HepG2 (cell line): ENCODE measurements around the gene CAPRIN2. TPM values are rescaled to one million over a fixed set of nuclear protein-coding genes. Genes with fewer than 3 reads are reported as not detected.

Source experiments
- ATAC-seq: fragments of 200-7000 bp; cut with Tn5 transposase; 3 replicates; pipeline ENCODE4 v1.9.1; 2020; ENCODE audit warnings: mild to moderate bottlenecking, moderate library complexity
- BruUV-seq: library from RNA; stranded (reverse); fragments of 400-500 nt; replicated peaks from 2 replicates; lab custom pipeline; 2021; lab: Mats Ljungman, UMichigan
- CTCF ChIA-PET: fragments of 300-600 bp; formaldehyde crosslinking; extraction: SDS; loops from one replicate; lab custom pipeline; 2021; ENCODE audit warnings: low total read pairs, inconsistent platforms, low intra/inter-chr PET ratio; lab: Yijun Ruan, JAX
- POLR2A ChIA-PET: fragments of 350-600 bp; sonication (Branson Sonifier 250); formaldehyde crosslinking; loops from one replicate; lab custom pipeline; 2020; ENCODE audit warnings: antibody characterized with exemption, inconsistent platforms; lab: Yijun Ruan, JAX
- DNase-seq: peaks from one replicate; pipeline ENCODE4 v3.0.0-alpha.2; 2015; ENCODE audit warnings: low spot score
- FAIRE-seq: peaks from 3 replicates; lab custom pipeline; 2011; peaks lifted over from hg19 to GRCh38; lab: Jason Lieb, UNC
- H2AFZ ChIP-seq: one replicate; pipeline ENCODE4 v1.6.1; 2011; ENCODE audit warnings: low read length, inconsistent platforms
- H3K27ac ChIP-seq: fragments of 300-600 bp; 3 replicates; pipeline ENCODE4 v1.8.0; 2011; ENCODE audit warnings: mixed run types, mild to moderate bottlenecking, mixed read lengths, low read length, inconsistent platforms; ENCODE audit not compliant: insufficient read depth; ENCODE audit errors: extremely low read length
- H3K27me3 ChIP-seq, 2 experiments: fragments of 200-600 bp in 1 of 2; 2 replicates in 1 of 2; 3 replicates in 1 of 2; pipeline versions ENCODE4 v1.6.0 to v1.8.0; 2011; ENCODE audit warnings: low read length in 2 of 2, mild to moderate bottlenecking in 2 of 2, moderate library complexity in 2 of 2, inconsistent platforms in 1 of 2; ENCODE audit not compliant: insufficient read depth in 2 of 2, control insufficient read depth in 1 of 2
- H3K36me3 ChIP-seq, 2 experiments: fragments of 200-600 bp in 1 of 2; replicated peaks in 1 of 2; 2 replicates in 1 of 2; 3 replicates in 1 of 2; pipeline versions ENCODE4 v1.5.1 to v1.8.0; 2011; ENCODE audit warnings: low read length in 2 of 2, inconsistent platforms in 1 of 2; ENCODE audit not compliant: insufficient read depth in 2 of 2, control insufficient read depth in 1 of 2
- H3K4me1 ChIP-seq: 2 replicates; pipeline ENCODE4 v1.5.1; 2012; ENCODE audit warnings: low read length, inconsistent platforms; ENCODE audit not compliant: insufficient read depth
- H3K4me2 ChIP-seq: 2 replicates; pipeline ENCODE4 v1.6.0; 2011; ENCODE audit warnings: low read depth, low read length, inconsistent platforms
- H3K4me3 ChIP-seq, 3 experiments: fragments of 200-600 bp in 1 of 3; sonication (generic), shearing (Covaris generic) in 1 of 3; replicated peaks in 1 of 3; 2 replicates each; pipeline ENCODE4 v1.5.1; 2011 to 2016; ENCODE audit warnings: low read length in 3 of 3, inconsistent platforms in 2 of 3, low read depth in 2 of 3, mild to moderate bottlenecking in 2 of 3, control low read depth in 1 of 3, mixed read lengths in 1 of 3; ENCODE audit not compliant: insufficient read depth in 1 of 3
- H3K79me2 ChIP-seq: one replicate; pipeline ENCODE4 v1.6.1; 2011; ENCODE audit warnings: low read length, inconsistent platforms; ENCODE audit not compliant: insufficient read depth
- H3K9ac ChIP-seq: 2 replicates; pipeline ENCODE4 v1.6.0; 2011; ENCODE audit warnings: mild to moderate bottlenecking, low read depth, low read length, inconsistent platforms; ENCODE audit not compliant: insufficient read depth
- H3K9me3 ChIP-seq: 2 replicates; pipeline ENCODE4 v1.5.1; 2012; ENCODE audit warnings: mild to moderate bottlenecking, low read length
- H4K20me1 ChIP-seq: 2 replicates; pipeline ENCODE4 v1.6.0; 2011; ENCODE audit warnings: inconsistent platforms, mild to moderate bottlenecking, low read length, moderate library complexity; ENCODE audit not compliant: insufficient read depth
- ELF4 ChIP-seq: sonication (generic); formaldehyde crosslinking; IDR thresholded peaks from 2 replicates; pipeline ENCODE4 v1.5.0; 2020; ENCODE audit warnings: missing genetic modification reagents, mild to moderate bottlenecking, moderate library complexity, borderline replicate concordance
- FOXP1 ChIP-seq, 2 experiments: fragments of 450-650 bp in 1 of 2; IDR thresholded peaks; 2 replicates each; pipeline ENCODE4 v1.6.1; 2017 to 2018; ENCODE audit warnings: antibody characterized with exemption in 1 of 2
- POLR2AphosphoS5 ChIP-seq: IDR thresholded peaks from 2 replicates; pipeline ENCODE4 v1.6.1; 2012; ENCODE audit warnings: low read depth, low read length
- RARG ChIP-seq: sonication (generic); formaldehyde crosslinking; IDR thresholded peaks from 2 replicates; pipeline ENCODE4 v1.4.0; 2020; ENCODE audit warnings: low read depth, mild to moderate bottlenecking, missing genetic modification reagents
- RFXANK ChIP-seq: IDR thresholded peaks from 2 replicates; pipeline ENCODE4 v1.6.1; 2016
- ZBTB1 ChIP-seq: sonication (generic); formaldehyde crosslinking; IDR thresholded peaks from 2 replicates; pipeline ENCODE4 v1.4.0; 2020; ENCODE audit warnings: missing genetic modification reagents, borderline replicate concordance
- ZMYM3 ChIP-seq: sonication (generic); formaldehyde crosslinking; IDR thresholded peaks from 2 replicates; pipeline ENCODE4 v1.5.1; 2020; ENCODE audit warnings: mild to moderate bottlenecking, missing genetic modification reagents
- ZNF17 ChIP-seq: sonication (generic); formaldehyde crosslinking; IDR thresholded peaks from 2 replicates; pipeline ENCODE4 v1.5.0; 2020; ENCODE audit warnings: mild to moderate bottlenecking, missing genetic modification reagents
- ZNF253 ChIP-seq: sonication (generic); formaldehyde crosslinking; IDR thresholded peaks from 2 replicates; pipeline ENCODE4 v1.8.0; 2022; ENCODE audit warnings: mild to moderate bottlenecking, missing genetic modification reagents, borderline replicate concordance
- ZNF274 ChIP-seq: sonication (generic); formaldehyde crosslinking; IDR thresholded peaks from 2 replicates; pipeline ENCODE4 v1.5.1; 2020; ENCODE audit warnings: mild to moderate bottlenecking, missing genetic modification reagents
- ZNF563 ChIP-seq: sonication (generic); formaldehyde crosslinking; IDR thresholded peaks from 2 replicates; pipeline ENCODE4 v1.8.0; 2022; ENCODE audit warnings: mild to moderate bottlenecking, moderate library complexity, missing genetic modification reagents
- ZNF75D ChIP-seq: sonication (generic); formaldehyde crosslinking; IDR thresholded peaks from 2 replicates; pipeline ENCODE4 v1.8.1; 2023; ENCODE audit warnings: missing genetic modification reagents, mild to moderate bottlenecking, borderline replicate concordance
- ZNF776 ChIP-seq: sonication (generic); formaldehyde crosslinking; IDR thresholded peaks from 2 replicates; pipeline ENCODE4 v1.4.0; 2020; ENCODE audit warnings: mild to moderate bottlenecking, missing genetic modification reagents
- ZNF781 ChIP-seq: sonication (generic); formaldehyde crosslinking; IDR thresholded peaks from 2 replicates; pipeline ENCODE4 v1.5.1; 2020; ENCODE audit warnings: borderline replicate concordance, mild to moderate bottlenecking, missing genetic modification reagents; ENCODE audit errors: not compliant biosample characterization
- ZZZ3 ChIP-seq: sonication (generic); formaldehyde crosslinking; IDR thresholded peaks from 2 replicates; pipeline ENCODE4 v1.4.0; 2020; ENCODE audit warnings: missing genetic modification reagents, mild to moderate bottlenecking, borderline replicate concordance
- WGBS: methylation state at CpG from one replicate; pipeline ENCODE4 v1.1.6; 2017; ENCODE audit warnings: low lambda C conversion rate; 5-methylcytosine and 5-hydroxymethylcytosine counted together
- in situ Hi-C: cut with HindIII; loops from 2 replicates; pipeline ENCODE4 v1.10.0; 2017; ENCODE audit warnings: low pct_unique_long_range_greater_than_20kb; ENCODE audit not compliant: extremely low pct_ligation_motif_present
- intact Hi-C: fragments of 100-400 bp; cut with micrococcal nuclease; formaldehyde crosslinking; loops from one replicate; pipeline ENCODE4 v1.10.0; 2022; ENCODE audit not compliant: unreplicated experiment
- polyA plus RNA-seq, 8 experiments: library from polyadenylated mRNA; depleted of rRNA in 3 of 8; stranded (reverse) in 7 of 8; unstranded in 1 of 8; fragments of >200 nt; fragmentation: Illumina TruSeq in 4 of 8; extraction: Trizol in 4 of 8; gene quantifications; 2 replicates each; pipeline versions ENCODE4 v1.2.1 to v1.2.3, GENCODE V29; 2011 to 2016; ENCODE audit warnings: low read depth in 4 of 8, missing spikeins in 1 of 8, mixed read lengths in 1 of 8; ENCODE audit not compliant: insufficient read depth in 1 of 8
- total RNA-seq, 5 experiments: library from RNA; depleted of rRNA; stranded (reverse); fragments of >200 nt; fragmentation: Illumina TruSeq; extraction: Trizol; gene quantifications; 2 replicates each; pipeline ENCODE4 v1.2.3, GENCODE V29; 2016; ENCODE audit warnings: low read depth in 1 of 5
- TF ChIP-seq, protein P1 (sequence below): sonication (generic); formaldehyde crosslinking; IDR thresholded peaks from 2 replicates; pipeline ENCODE4 v1.4.0; 2020; ENCODE audit warnings: missing genetic modification reagents

CAPRIN2 gene
- total and polyA plus RNA-seq, 2 of the 13 experiments (the other 11 are each of a cell fraction or from before 2014, with no cell fraction given) = 21.7 to 30.6 TPM

DNA sequence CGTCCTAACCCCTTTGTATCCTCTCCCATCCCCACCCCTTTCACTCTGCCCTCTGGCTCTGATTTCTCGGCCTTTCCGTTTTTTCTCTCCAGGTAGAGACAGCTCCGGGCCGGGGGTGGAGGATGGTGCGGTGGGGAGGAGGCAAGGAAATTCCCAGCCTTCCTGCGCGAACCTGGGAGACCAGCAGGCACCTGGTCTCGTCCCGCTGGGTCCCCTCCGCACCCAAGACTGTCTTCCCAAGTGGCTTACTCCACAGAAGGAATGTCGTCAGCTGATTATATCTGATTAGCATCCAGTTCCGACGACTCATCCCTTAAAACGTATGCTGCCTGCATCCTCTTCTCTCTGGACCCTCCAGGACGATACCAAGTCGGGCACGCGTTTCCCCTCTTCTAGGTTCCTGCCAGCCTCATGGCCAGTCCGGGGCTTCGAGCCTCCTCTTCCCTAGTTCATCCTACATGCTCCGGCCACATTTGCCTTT is 42.2 kb upstream of the CAPRIN2 start:
- no peak overlapping the region for H3K4me3 ChIP-seq
- in situ Hi-C loops (no loop called here), intact Hi-C loops (loop anchor here (2.0 to 10.0 kb wide), 2 partner anchors 42 to 102 kb away; partner anchors contain the start of genes CAPRIN2 and IPO8)
- H3K9ac ChIP-seq = no peak overlapping the region
- FAIRE-seq (no peak), ATAC-seq (no peak), DNase-seq (no peak)
- POLR2A ChIA-PET = interaction anchor here (1.0 to 2.4 kb wide), 3 partner anchors 43 to 1156 kb away, joined by 3 to 19 read pairs (median 3); partner anchors contain the start of gene CAPRIN2
- CTCF ChIA-PET = interaction anchor here (0.9 kb wide), 1 partner anchor 41 kb away, joined by 3 read pairs; no protein-coding TSS in a partner anchor
- 91% methylated on average over 22 of the region's 22 CpGs for WGBS
- no peaks in the 10 kb centered on the region for H3K9me3 ChIP-seq
- no peaks in the 10 kb centered on the region for H3K27me3 ChIP-seq
- H4K20me1 ChIP-seq = no peaks in the 10 kb centered on the region
- H3K27ac ChIP-seq = no peak overlapping the region
- no peaks in the 10 kb centered on the region for H3K79me2 ChIP-seq
- H2AFZ ChIP-seq = no peak overlapping the region
- no peaks in the 10 kb centered on the region for H3K36me3 ChIP-seq
- H3K4me1 ChIP-seq = peaks cover 42% of the 10 kb centered on the region
- no TSS peak for BruUV-seq
- H3K4me2 ChIP-seq = peak overlapping the region; percentile 87; the same call in 1 of the 2 replicates
- no peak for TF ChIP-seq RFXANK (CRISPR knock-in tag)
- no peak for TF ChIP-seq ZZZ3 (CRISPR knock-in tag)
- no peak for TF ChIP-seq RARG (CRISPR knock-in tag)
- TF ChIP-seq FOXP1 (IDR thresholded peaks at IDR 0.05) = no peak
- no peak for TF ChIP-seq FOXP1 (CRISPR knock-in tag; IDR thresholded peaks at IDR 0.05)
- no peak for TF ChIP-seq ZNF274
- no peak for TF ChIP-seq ZNF563 (CRISPR knock-in tag)
- no peak for TF ChIP-seq ZNF75D (CRISPR knock-in tag)
- TF ChIP-seq, protein P1, sequence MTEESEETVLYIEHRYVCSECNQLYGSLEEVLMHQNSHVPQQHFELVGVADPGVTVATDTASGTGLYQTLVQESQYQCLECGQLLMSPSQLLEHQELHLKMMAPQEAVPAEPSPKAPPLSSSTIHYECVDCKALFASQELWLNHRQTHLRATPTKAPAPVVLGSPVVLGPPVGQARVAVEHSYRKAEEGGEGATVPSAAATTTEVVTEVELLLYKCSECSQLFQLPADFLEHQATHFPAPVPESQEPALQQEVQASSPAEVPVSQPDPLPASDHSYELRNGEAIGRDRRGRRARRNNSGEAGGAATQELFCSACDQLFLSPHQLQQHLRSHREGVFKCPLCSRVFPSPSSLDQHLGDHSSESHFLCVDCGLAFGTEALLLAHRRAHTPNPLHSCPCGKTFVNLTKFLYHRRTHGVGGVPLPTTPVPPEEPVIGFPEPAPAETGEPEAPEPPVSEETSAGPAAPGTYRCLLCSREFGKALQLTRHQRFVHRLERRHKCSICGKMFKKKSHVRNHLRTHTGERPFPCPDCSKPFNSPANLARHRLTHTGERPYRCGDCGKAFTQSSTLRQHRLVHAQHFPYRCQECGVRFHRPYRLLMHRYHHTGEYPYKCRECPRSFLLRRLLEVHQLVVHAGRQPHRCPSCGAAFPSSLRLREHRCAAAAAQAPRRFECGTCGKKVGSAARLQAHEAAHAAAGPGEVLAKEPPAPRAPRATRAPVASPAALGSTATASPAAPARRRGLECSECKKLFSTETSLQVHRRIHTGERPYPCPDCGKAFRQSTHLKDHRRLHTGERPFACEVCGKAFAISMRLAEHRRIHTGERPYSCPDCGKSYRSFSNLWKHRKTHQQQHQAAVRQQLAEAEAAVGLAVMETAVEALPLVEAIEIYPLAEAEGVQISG (CRISPR knock-in tag) = no peak
- no peak for TF ChIP-seq ZNF781 (CRISPR knock-in tag)
- no peak for TF ChIP-seq ZNF253 (CRISPR knock-in tag)
- no peak for TF ChIP-seq POLR2AphosphoS5
- no peak for TF ChIP-seq ELF4 (CRISPR knock-in tag)
- no peak for TF ChIP-seq ZBTB1 (CRISPR knock-in tag)
- TF ChIP-seq ZNF17 = no peak
- TF ChIP-seq ZNF776 (CRISPR knock-in tag) = no peak
- no peak for TF ChIP-seq ZMYM3 (CRISPR knock-in tag)
